Neural cell (in vitro differentiated cells): ENCODE data around the gene APOL4. TPM values are rescaled to one million over a fixed set of nuclear protein-coding genes. Genes with fewer than 3 reads are reported as not detected.

Source experiments
- H2AFZ ChIP-seq: fragments of 200-600, 300-800 bp; sonication (generic), shearing (Covaris generic); 2 replicates; pipeline ENCODE4 v1.6.0; 2014; ENCODE audit warnings: low read depth, mild to moderate bottlenecking, antibody characterized with exemption, low read length, moderate library complexity
- H3F3A ChIP-seq: fragments of 200-600 bp; shearing (Covaris generic); 2 replicates; pipeline ENCODE4 v1.6.1; 2016; ENCODE audit warnings: mild to moderate bottlenecking, moderate library complexity, mixed read lengths, antibody characterized with exemption, low read length; ENCODE audit not compliant: insufficient read depth, poor library complexity, severe bottlenecking
- H3K27ac ChIP-seq: fragments of 200-600, 300-800 bp; sonication (generic), shearing (Covaris generic); 2 replicates; pipeline ENCODE4 v1.5.1; 2014; ENCODE audit warnings: mild to moderate bottlenecking, low read length, moderate library complexity
- H3K27me3 ChIP-seq: fragments of 300-800, 200-600 bp; sonication (generic), shearing (Covaris generic); 2 replicates; pipeline ENCODE4 v1.6.0; 2014; ENCODE audit warnings: mild to moderate bottlenecking, low read depth, low read length, moderate library complexity; ENCODE audit not compliant: insufficient read depth
- H3K36me3 ChIP-seq: fragments of 300-800, 200-600 bp; sonication (generic), shearing (Covaris generic); 2 replicates; pipeline ENCODE4 v1.5.1; 2014; ENCODE audit warnings: mild to moderate bottlenecking, antibody characterized with exemption, low read length, moderate library complexity; ENCODE audit not compliant: insufficient read depth
- H3K4me2 ChIP-seq: fragments of 300-800, 200-600 bp; sonication (generic), shearing (Covaris generic); 2 replicates; pipeline ENCODE4 v1.6.0; 2014; ENCODE audit warnings: mild to moderate bottlenecking, low read length
- H3K4me3 ChIP-seq: fragments of 300-800, 200-600 bp; sonication (generic), shearing (Covaris generic); 2 replicates; pipeline ENCODE4 v1.5.1; 2014; ENCODE audit warnings: mild to moderate bottlenecking, low read length, moderate library complexity
- H3K79me2 ChIP-seq: fragments of 200-600 bp; shearing (Covaris generic); replicated peaks from 2 replicates; pipeline ENCODE4 v1.6.0; 2014; ENCODE audit warnings: mild to moderate bottlenecking, low read length, moderate library complexity; ENCODE audit not compliant: insufficient read depth
- H3K9ac ChIP-seq: fragments of 300-800, 200-600 bp; sonication (generic), shearing (Covaris generic); 2 replicates; pipeline ENCODE4 v1.6.1; 2016; ENCODE audit warnings: mild to moderate bottlenecking, low read length, mixed read lengths
- H3K9me2 ChIP-seq: fragments of 200-600 bp; shearing (Covaris generic); 2 replicates; pipeline ENCODE4 v1.6.1; 2016; ENCODE audit warnings: mild to moderate bottlenecking, low read length, mixed read lengths; ENCODE audit not compliant: insufficient read depth
- H3K9me3 ChIP-seq: fragments of 200-600, 300-800 bp; sonication (generic), shearing (Covaris generic); 2 replicates; pipeline ENCODE4 v1.6.1; 2016; ENCODE audit warnings: mild to moderate bottlenecking, mixed run types, low read length, moderate library complexity, mixed read lengths
- H4K20me1 ChIP-seq: fragments of 200-600 bp; shearing (Covaris generic); 2 replicates; pipeline ENCODE4 v1.6.1; 2016; ENCODE audit warnings: mild to moderate bottlenecking, mixed run types; ENCODE audit not compliant: insufficient read depth
- CTCF ChIP-seq: fragments of 450-650 bp; IDR thresholded peaks from 2 replicates; pipeline ENCODE4 v1.5.1; 2014; ENCODE audit warnings: antibody characterized with exemption, mild to moderate bottlenecking, moderate library complexity; ENCODE audit not compliant: poor library complexity, severe bottlenecking
- EP300 ChIP-seq: fragments of 450-650 bp; conservative IDR thresholded peaks from 2 replicates; pipeline ENCODE4 v1.6.1; 2014; ENCODE audit warnings: antibody characterized with exemption, mild to moderate bottlenecking, moderate library complexity; ENCODE audit not compliant: poor library complexity, severe bottlenecking
- EZH2 ChIP-seq: fragments of 200-600, 300-800 bp; shearing (Covaris generic), sonication (generic); IDR thresholded peaks from 2 replicates; pipeline ENCODE4 v1.6.1; 2014; ENCODE audit warnings: antibody characterized with exemption, low read length, borderline replicate concordance, mild to moderate bottlenecking; ENCODE audit not compliant: insufficient read depth, poor library complexity, severe bottlenecking
- MXI1 ChIP-seq: fragments of 450-650 bp; conservative IDR thresholded peaks from 2 replicates; pipeline ENCODE4 v1.6.1; 2014; ENCODE audit warnings: antibody characterized with exemption, mild to moderate bottlenecking; ENCODE audit not compliant: poor library complexity, severe bottlenecking
- POLR2AphosphoS5 ChIP-seq: IDR thresholded peaks from 2 replicates; pipeline ENCODE4 v1.6.1; 2012
- RAD21 ChIP-seq: fragments of 450-650 bp; conservative IDR thresholded peaks from 2 replicates; pipeline ENCODE4 v1.6.1; 2014; ENCODE audit warnings: antibody characterized with exemption, mild to moderate bottlenecking, moderate library complexity
- REST ChIP-seq: IDR thresholded peaks from 2 replicates; pipeline ENCODE4 v1.6.1; 2012; ENCODE audit warnings: borderline replicate concordance
- SMC3 ChIP-seq: fragments of 450-650 bp; conservative IDR thresholded peaks from 2 replicates; pipeline ENCODE4 v1.6.1; 2014; ENCODE audit warnings: antibody characterized with exemption, mild to moderate bottlenecking, moderate library complexity; ENCODE audit not compliant: poor library complexity
- TAF1 ChIP-seq: IDR thresholded peaks from 2 replicates; pipeline ENCODE4 v1.6.1; 2012; ENCODE audit warnings: low read depth
- polyA plus RNA-seq: library from polyadenylated mRNA; depleted of rRNA; stranded (reverse); fragments of >200 nt; gene quantifications from 2 replicates; pipeline ENCODE4 v1.2.3, GENCODE V29; 2014

APOL4 gene
- polyA plus RNA-seq, 1 donor from 2014 or later, result not detected

- Histone ChIP-seq H3K4me2 (no peak overlapping the region), H3K9me2 (no peaks in the 10 kb centered on the region), H4K20me1 (no peaks in the 10 kb centered on the region), H3K9me3 (no peaks in the 10 kb centered on the region), H3K79me2 (no peaks in the 10 kb centered on the region), H3F3A (no peaks in the 10 kb centered on the region), H3K9ac (no peak overlapping the region), H2AFZ (no peak overlapping the region), H3K4me3 (no peak overlapping the region), H3K27me3 (no peaks in the 10 kb centered on the region), H3K36me3 (no peaks in the 10 kb centered on the region), H3K27ac (no peak overlapping the region)
- TF ChIP-seq SMC3 (no peak), TAF1 (no peak), CTCF (no peak), EP300 (no peak), EZH2 (no peak), POLR2AphosphoS5 (no peak), MXI1 (no peak), RAD21 (no peak), REST (no peak)
Measured at GRCh38 chr22:36182056-36182455, 19.6 kb downstream of the APOL4 start.

GRCh38 chr22:36180928-36181327 lies 20.7 kb downstream of the APOL4 start:
- Histone ChIP-seq H3K79me2 (no peaks in the 10 kb centered on the region), H3K4me2 (no peak overlapping the region), H3K9me2 (no peaks in the 10 kb centered on the region), H3K9me3 (no peaks in the 10 kb centered on the region), H3K9ac (no peak overlapping the region), H3F3A (no peaks in the 10 kb centered on the region), H4K20me1 (no peaks in the 10 kb centered on the region), H3K27ac (no peak overlapping the region), H3K27me3 (no peaks in the 10 kb centered on the region), H2AFZ (no peak overlapping the region), H3K36me3 (no peaks in the 10 kb centered on the region), H3K4me3 (no peak overlapping the region)
- TF ChIP-seq CTCF (no peak), POLR2AphosphoS5 (no peak), REST (no peak), RAD21 (no peak), EZH2 (no peak), EP300 (no peak), SMC3 (no peak), MXI1 (no peak), TAF1 (no peak)
